WI38 (cell line): ENCODE data around the gene NTRK2.

Source experiments
- H3K4me3 ChIP-seq: 2 replicates; pipeline ENCODE4 v1.5.1; 2011; ENCODE audit warnings: low read depth, mild to moderate bottlenecking, control low read depth, low read length
- TF ChIP-seq, protein P1 (sequence below): IDR thresholded peaks from 2 replicates; pipeline ENCODE4 v1.5.1; 2012; ENCODE audit warnings: low read depth, mild to moderate bottlenecking, control low read depth, low read length

Gene NTRK2

DNA sequence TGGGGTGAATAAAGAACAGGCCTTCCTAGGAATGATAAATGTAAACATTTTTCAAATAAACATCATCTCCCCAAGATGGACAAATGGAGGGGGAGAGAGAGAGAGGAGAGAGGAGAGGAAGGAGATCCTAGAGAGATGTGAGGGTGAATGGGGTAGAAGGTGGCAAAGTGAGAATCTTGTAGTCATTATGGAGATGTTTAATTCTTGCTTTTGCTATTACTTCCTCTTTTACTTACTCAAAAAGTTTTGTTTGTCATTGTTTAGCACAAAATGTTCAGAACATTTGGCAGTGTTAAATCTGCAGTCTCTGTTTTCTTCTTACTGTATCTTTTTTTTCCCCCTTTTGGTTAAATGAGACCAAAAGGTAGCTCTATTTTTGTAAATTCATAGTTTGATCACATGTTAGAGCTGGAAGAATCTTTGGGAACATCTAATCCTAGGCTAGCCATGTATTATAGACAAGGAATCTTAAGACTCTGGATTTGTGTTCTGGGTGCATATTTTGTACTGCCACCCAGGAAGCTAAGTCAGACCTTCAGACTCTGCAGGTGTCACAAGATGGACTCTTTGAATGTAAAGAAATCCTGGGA, 266.1 kb downstream of the NTRK2 start:
- TF ChIP-seq, protein P1, sequence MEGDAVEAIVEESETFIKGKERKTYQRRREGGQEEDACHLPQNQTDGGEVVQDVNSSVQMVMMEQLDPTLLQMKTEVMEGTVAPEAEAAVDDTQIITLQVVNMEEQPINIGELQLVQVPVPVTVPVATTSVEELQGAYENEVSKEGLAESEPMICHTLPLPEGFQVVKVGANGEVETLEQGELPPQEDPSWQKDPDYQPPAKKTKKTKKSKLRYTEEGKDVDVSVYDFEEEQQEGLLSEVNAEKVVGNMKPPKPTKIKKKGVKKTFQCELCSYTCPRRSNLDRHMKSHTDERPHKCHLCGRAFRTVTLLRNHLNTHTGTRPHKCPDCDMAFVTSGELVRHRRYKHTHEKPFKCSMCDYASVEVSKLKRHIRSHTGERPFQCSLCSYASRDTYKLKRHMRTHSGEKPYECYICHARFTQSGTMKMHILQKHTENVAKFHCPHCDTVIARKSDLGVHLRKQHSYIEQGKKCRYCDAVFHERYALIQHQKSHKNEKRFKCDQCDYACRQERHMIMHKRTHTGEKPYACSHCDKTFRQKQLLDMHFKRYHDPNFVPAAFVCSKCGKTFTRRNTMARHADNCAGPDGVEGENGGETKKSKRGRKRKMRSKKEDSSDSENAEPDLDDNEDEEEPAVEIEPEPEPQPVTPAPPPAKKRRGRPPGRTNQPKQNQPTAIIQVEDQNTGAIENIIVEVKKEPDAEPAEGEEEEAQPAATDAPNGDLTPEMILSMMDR = no peak
- H3K4me3 ChIP-seq = no peak overlapping the region

DNA sequence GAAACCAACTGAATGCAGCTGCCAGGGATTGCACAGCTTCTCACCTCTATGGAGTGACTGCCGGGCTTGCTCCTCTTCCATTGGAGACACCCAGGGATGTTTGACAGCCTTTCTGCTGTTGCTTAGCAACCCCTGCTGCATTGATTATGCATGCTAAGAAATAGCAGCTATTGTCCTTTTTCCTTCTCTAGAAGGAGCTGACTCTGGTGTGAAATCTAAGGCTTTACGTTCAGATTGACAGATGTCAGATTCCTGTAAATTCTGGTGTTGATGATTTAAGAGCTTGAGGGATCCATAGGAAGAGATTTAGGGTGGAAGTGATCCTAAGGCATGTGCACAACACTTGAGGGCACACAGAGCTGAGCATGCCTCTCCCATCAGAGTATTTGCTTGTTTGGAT, 267.7 kb downstream of the NTRK2 start:
- TF ChIP-seq, protein P1 = no peak
- H3K4me3 ChIP-seq = no peak overlapping the region

DNA sequence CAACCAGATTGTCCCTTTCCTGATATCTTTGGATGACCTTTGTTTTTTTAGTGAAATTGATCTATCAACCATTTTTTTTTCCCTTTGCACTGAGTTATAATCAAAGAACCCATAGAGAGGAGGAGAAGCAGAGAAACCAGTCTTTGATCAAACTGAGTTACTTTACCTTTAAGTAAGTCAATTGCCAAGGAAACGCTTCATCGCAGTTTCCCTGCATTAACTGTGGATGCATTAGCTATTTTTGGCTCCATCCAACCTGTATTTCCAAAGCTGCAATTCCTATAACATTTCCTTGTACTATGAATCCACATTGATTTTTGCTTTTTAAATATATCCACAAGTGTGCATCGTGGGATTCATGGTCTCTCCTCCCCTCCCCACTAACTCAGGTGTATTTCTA, 268.1 kb downstream of the NTRK2 start:
- no peak overlapping the region for H3K4me3 ChIP-seq
- TF ChIP-seq, protein P1 = no peak

DNA sequence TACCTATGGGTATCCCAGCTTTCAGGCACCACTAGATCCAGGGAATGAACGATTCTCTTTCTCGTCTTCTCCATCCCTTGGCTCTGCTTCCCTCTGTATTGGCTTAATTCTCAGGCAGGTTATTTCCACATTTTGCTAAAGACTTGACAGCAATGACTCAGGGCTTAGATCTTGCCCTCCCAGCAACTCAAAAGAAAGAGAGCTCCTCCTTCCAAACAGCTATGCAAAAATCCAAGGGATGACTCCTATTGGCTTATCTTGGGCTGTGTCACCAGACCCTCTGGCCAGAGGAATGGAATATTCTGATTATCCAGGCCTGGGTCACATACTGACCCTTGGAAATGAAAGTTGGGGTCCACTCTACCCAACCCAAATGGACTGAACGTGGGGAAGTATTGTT, 270.2 kb downstream of the NTRK2 start:
- TF ChIP-seq, protein P1 = no peak
- H3K4me3 ChIP-seq = no peak overlapping the region

DNA sequence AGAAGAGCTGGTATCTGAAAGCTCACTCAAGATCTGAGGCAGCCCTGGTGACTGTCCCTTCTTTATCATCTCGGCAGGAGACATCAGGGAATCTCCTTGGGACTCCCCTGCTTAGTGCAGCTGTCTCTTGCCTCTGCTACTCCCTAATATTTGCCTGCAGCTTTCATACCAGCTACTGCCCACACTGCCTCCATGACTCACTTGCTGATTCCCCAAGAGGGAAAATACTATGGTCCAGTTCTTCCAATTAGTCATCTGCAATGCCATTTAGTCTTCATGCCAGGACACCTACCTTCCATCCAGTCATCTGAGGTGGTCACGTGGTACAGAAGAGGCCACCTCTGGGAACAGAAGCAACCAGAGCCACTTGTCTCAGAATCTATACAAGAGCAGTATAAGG, 270.8 kb downstream of the NTRK2 start:
- TF ChIP-seq, protein P1 = no peak
- H3K4me3 ChIP-seq = no peak overlapping the region

DNA sequence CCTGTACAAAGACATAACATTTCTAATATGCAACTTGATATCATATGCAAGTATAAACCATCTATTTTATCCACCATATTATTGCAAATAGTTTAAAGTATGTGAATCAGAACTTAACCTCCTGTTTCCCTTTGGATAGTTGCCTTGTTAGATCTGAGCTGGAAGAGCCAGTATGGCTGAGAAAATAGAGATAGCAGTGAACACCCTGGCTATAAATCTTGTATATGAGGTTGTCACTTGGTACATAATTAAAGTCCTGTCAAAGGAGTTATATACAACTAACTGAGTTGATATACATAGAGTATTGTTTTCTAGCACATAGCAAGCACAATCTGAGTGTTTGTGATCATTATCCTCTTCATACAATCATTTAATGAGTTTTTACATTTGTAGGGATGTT, 272.3 kb downstream of the NTRK2 start:
- TF ChIP-seq, protein P1 = no peak
- no peak overlapping the region for H3K4me3 ChIP-seq

DNA sequence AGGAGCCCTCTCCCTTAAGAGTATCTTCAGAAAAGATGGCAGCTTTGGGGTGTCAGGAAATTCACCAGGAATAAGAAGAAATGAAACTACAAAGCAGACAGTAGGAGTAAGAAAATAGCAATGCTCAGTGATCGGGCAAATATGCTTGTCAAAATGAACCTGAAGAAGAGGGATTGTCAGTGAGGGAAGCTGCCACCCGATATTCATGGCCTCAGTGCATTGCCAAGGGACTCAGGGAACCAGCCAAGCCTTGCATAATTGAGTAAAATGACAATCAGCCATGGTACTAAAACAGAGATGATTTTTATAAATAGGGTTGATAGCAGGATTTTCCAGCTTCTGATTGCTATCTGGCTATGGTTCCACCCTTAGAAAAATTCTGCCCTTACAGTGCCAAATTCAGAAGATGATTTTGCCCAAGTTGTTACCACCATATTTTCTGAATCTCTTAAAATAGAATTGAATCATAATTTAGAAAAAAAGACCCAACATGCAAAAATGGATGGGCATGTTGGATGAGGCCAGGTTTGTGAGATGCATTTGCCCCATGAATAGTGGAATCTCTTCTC, 274.0 kb downstream of the NTRK2 start:
- TF ChIP-seq, protein P1 = no peak
- no peak overlapping the region for H3K4me3 ChIP-seq
